B cell (primary cell): ENCODE measurements around the gene PLD4. TPM values are rescaled to one million over a fixed set of nuclear protein-coding genes. Genes with fewer than 3 reads are reported as not detected.

Experiments used
- ATAC-seq: fragments of 200-7000 bp; cut with Tn5 transposase; one replicate; pipeline ENCODE4 v1.10.0; 2021; ENCODE audit warnings: low read depth, mild to moderate bottlenecking, moderate number of reproducible peaks, moderate library complexity
- CTCF ChIA-PET: fragments of 350-600 bp; sonication (Branson Sonifier 250); formaldehyde crosslinking; loops from one replicate; lab custom pipeline; 2021; ENCODE audit warnings: antibody characterized with exemption, inconsistent platforms; lab: Charles Lee
- POLR2A ChIA-PET: fragments of 350-600 bp; sonication (Branson Sonifier 250); formaldehyde crosslinking; loops from one replicate; lab custom pipeline; 2021; ENCODE audit warnings: antibody characterized with exemption; lab: Charles Lee
- DNase-seq: peaks from one replicate; pipeline ENCODE4 v3.0.0; 2013
- H2AFZ ChIP-seq: 2 replicates; pipeline ENCODE4 v1.6.1; 2012; ENCODE audit warnings: mild to moderate bottlenecking, low read depth, low read length; ENCODE audit not compliant: insufficient read depth, poor library complexity, severe bottlenecking
- H3K27ac ChIP-seq, 2 donors: 1 replicate in 1 of 2; 2 replicates in 1 of 2; pipeline ENCODE4 v1.5.1; 2012 to 2013; ENCODE audit warnings: low read length in 2 of 2, mild to moderate bottlenecking in 2 of 2, moderate library complexity in 1 of 2
- H3K27me3 ChIP-seq, 4 experiments: fragments of 200-600 bp in 1 of 4; sonication (generic) in 1 of 4; replicated peaks in 1 of 4; 1 replicate in 2 of 4; 2 replicates in 2 of 4; pipeline versions ENCODE4 v1.6.1 to v1.7.0; 2013 to 2016; ENCODE audit warnings: low read length in 3 of 4, mild to moderate bottlenecking in 2 of 4, mixed read lengths in 1 of 4, moderate library complexity in 1 of 4; ENCODE audit not compliant: insufficient read depth in 4 of 4, control insufficient read depth in 3 of 4; ENCODE audit errors: control extremely low read depth in 1 of 4
- H3K36me3 ChIP-seq, 2 experiments: replicated peaks in 1 of 2; 1 replicate in 1 of 2; 2 replicates in 1 of 2; pipeline versions ENCODE4 v1.6.1 to v1.7.1; 2013; ENCODE audit warnings: low read length in 1 of 2; ENCODE audit not compliant: insufficient read depth in 2 of 2, control insufficient read depth in 1 of 2; ENCODE audit errors: control extremely low read depth in 1 of 2, extremely low read depth in 1 of 2
- H3K4me1 ChIP-seq, 2 donors: fragments of 200-600 bp in 1 of 2; sonication (generic) in 1 of 2; 1 replicate in 1 of 2; 2 replicates in 1 of 2; pipeline versions ENCODE4 v1.5.1 to v1.6.1; 2013 to 2017; ENCODE audit warnings: low read length in 2 of 2; ENCODE audit not compliant: control insufficient read depth in 2 of 2, insufficient read depth in 2 of 2
- H3K4me2 ChIP-seq: replicated peaks from 2 replicates; pipeline ENCODE3; 2012; ENCODE audit warnings: mild to moderate bottlenecking, low read depth, low read length; ENCODE audit not compliant: poor library complexity, severe bottlenecking
- H3K4me3 ChIP-seq, 5 experiments: fragments of 200-600 bp in 1 of 5; sonication (generic) in 1 of 5; 1 replicate in 3 of 5; 2 replicates in 2 of 5; pipeline versions ENCODE4 v1.5.1 to v1.7.0; 2011 to 2016; ENCODE audit warnings: low read length in 4 of 5, mild to moderate bottlenecking in 4 of 5, low read depth in 2 of 5, control low read depth in 1 of 5, moderate library complexity in 1 of 5; ENCODE audit not compliant: insufficient read depth in 1 of 5; ENCODE audit errors: control extremely low read depth in 1 of 5, extremely low read depth in 1 of 5
- H3K79me2 ChIP-seq: fragments of 200-600 bp; sonication (generic); one replicate; pipeline ENCODE4 v1.6.0; 2016; ENCODE audit warnings: low read length; ENCODE audit not compliant: control insufficient read depth, insufficient read depth
- H3K9ac ChIP-seq: fragments of 200-600 bp; sonication (generic); 2 replicates; pipeline ENCODE4 v1.6.1; 2017; ENCODE audit warnings: mild to moderate bottlenecking, low read length, moderate library complexity
- H3K9me3 ChIP-seq, 3 donors: one replicate each; pipeline versions ENCODE4 v1.6.1 to v1.7.1; 2013; ENCODE audit warnings: low read length in 2 of 3; ENCODE audit not compliant: control insufficient read depth in 2 of 3, insufficient read depth in 1 of 3; ENCODE audit errors: control extremely low read depth in 1 of 3
- H4K20me1 ChIP-seq: 2 replicates; pipeline ENCODE4 v1.6.0; 2012; ENCODE audit warnings: mild to moderate bottlenecking, low read length; ENCODE audit not compliant: insufficient read depth, control insufficient read depth, poor library complexity, severe bottlenecking
- H3K27ac Mint-ChIP-seq: one replicate; pipeline ENCODE4 v1.8.0; 2021; ENCODE audit warnings: mixed read lengths
- H3K27me3 Mint-ChIP-seq: one replicate; pipeline ENCODE4 v1.8.0; 2021; ENCODE audit warnings: mixed read lengths
- H3K4me1 Mint-ChIP-seq: one replicate; pipeline ENCODE4 v1.8.0; 2021; ENCODE audit warnings: mixed read lengths
- H3K4me3 Mint-ChIP-seq: one replicate; pipeline ENCODE4 v1.8.0; 2021; ENCODE audit warnings: mixed read lengths
- H3K9me3 Mint-ChIP-seq: one replicate; pipeline ENCODE4 v1.8.0; 2022; ENCODE audit warnings: mixed read lengths; ENCODE audit not compliant: insufficient read depth
- CTCF ChIP-seq: fragments of 200-600 bp; IDR thresholded peaks from one replicate; pipeline ENCODE4 v1.8.0; 2022; ENCODE audit warnings: antibody characterized with exemption, mild to moderate bottlenecking
- EZH2 ChIP-seq: IDR thresholded peaks from 2 replicates; pipeline ENCODE4 v1.6.1; 2012; ENCODE audit warnings: borderline replicate concordance, low read depth, mild to moderate bottlenecking, moderate library complexity, low read length; ENCODE audit not compliant: insufficient read depth, poor library complexity, severe bottlenecking
- WGBS: methylation state at CpG from one replicate; pipeline ENCODE4 v1.1.5; 2013; ENCODE audit warnings: missing lambda C conversion rate; ENCODE audit not compliant: insufficient coverage; 5-methylcytosine and 5-hydroxymethylcytosine counted together
- intact Hi-C: fragments of 100-400 bp; cut with micrococcal nuclease; formaldehyde crosslinking; loops from one replicate; pipeline ENCODE4 v1.10.0; 2022
- polyA plus RNA-seq: library from polyadenylated mRNA; depleted of rRNA; stranded (reverse); fragments of >200 nt; gene quantifications from 2 replicates; pipeline ENCODE4 v1.2.3, GENCODE V29; 2012
- total RNA-seq, 2 donors: library from RNA; stranded (reverse); fragments of 120-200 nt in 1 of 2; gene quantifications; 1 replicate in 1 of 2; 2 replicates in 1 of 2; pipeline versions ENCODE4 v1.2.3 to v1.2.4, GENCODE V29; 2013 to 2022

Gene PLD4
- total and polyA plus RNA-seq, 2 donors (not counting 1 experiment from before 2014, with no cell fraction given), result 49.9 to 79.7 TPM

GRCh38 chr14:104973385-104974145 is 48.9 kb downstream of the PLD4 start:
- H3K27ac ChIP-seq, result no peak overlapping the region
- no peak overlapping the region for H3K4me3 ChIP-seq
- ChIA-PET CTCF (interaction anchor here (0.6 to 6.7 kb wide), 6 partner anchors 8 to 117 kb away, joined by 3 to 132 read pairs (median 4); no protein-coding TSS in a partner anchor), POLR2A (no interaction called here)
- H3K9me3 ChIP-seq, result peaks cover 0 to 11% (median 0%) of the 10 kb centered on the region in 3 donors
- intact Hi-C loops, result no loop called here
- H3K4me2 ChIP-seq, result no peak overlapping the region
- H3K79me2 ChIP-seq, result no peaks in the 10 kb centered on the region
- no peak overlapping the region for H3K27ac Mint-ChIP-seq
- WGBS, result 92% methylated on average over 20 of the region's 23 CpGs
- peaks cover 9% of the 10 kb centered on the region for H4K20me1 ChIP-seq
- no peak overlapping the region for H3K9ac ChIP-seq
- no peak overlapping the region for H3K4me3 Mint-ChIP-seq
- H3K27me3 Mint-ChIP-seq, result peaks cover 20% of the 10 kb centered on the region
- peaks cover 20 to 28% of the 10 kb centered on the region in 2 donors for H3K4me1 ChIP-seq
- no peaks in the 10 kb centered on the region for H3K9me3 Mint-ChIP-seq
- no peak for ATAC-seq
- peaks cover 19% of the 10 kb centered on the region for H3K4me1 Mint-ChIP-seq
- H3K27me3 ChIP-seq, result peaks cover 0 to 36% (median 15%) of the 10 kb centered on the region in 4 experiments
- no peak for DNase-seq
- TF ChIP-seq CTCF (no peak), EZH2 (no peak)
- no peak overlapping the region for H2AFZ ChIP-seq
- no peaks in the 10 kb centered on the region for H3K36me3 ChIP-seq

GRCh38 chr14:104974146-104974541 is 49.5 kb downstream of the PLD4 start:
- H3K27me3 ChIP-seq, result peaks cover 0 to 37% (median 14%) of the 10 kb centered on the region in 4 experiments
- no peak overlapping the region for H3K9ac ChIP-seq
- H3K4me1 ChIP-seq, result peaks cover 20 to 24% of the 10 kb centered on the region in 2 donors
- WGBS, result 78% methylated on average over 13 of the region's 13 CpGs
- no peak overlapping the region for H2AFZ ChIP-seq
- Mint-ChIP-seq H3K27ac (no peak overlapping the region), H3K4me3 (no peak overlapping the region), H3K9me3 (no peaks in the 10 kb centered on the region), H3K27me3 (peaks cover 23% of the 10 kb centered on the region), H3K4me1 (peaks cover 14% of the 10 kb centered on the region)
- H3K4me2 ChIP-seq, result no peak overlapping the region
- no peak for ATAC-seq
- peaks cover 0 to 11% (median 0%) of the 10 kb centered on the region in 3 donors for H3K9me3 ChIP-seq
- H3K4me3 ChIP-seq, result no peak overlapping the region
- H3K36me3 ChIP-seq, result no peaks in the 10 kb centered on the region
- intact Hi-C loops, result no loop called here
- POLR2A ChIA-PET, result no interaction called here
- CTCF ChIA-PET, result interaction anchor here (0.7 to 6.7 kb wide), 8 partner anchors 50 to 116 kb away, joined by 3 to 132 read pairs (median 5); partner anchors contain the start of genes GPR132 and PLD4
- DNase-seq, result no peak
- H4K20me1 ChIP-seq, result peaks cover 9% of the 10 kb centered on the region
- TF ChIP-seq CTCF, result no peak
- TF ChIP-seq EZH2, result no peak
- H3K27ac ChIP-seq, result no peak overlapping the region
- no peaks in the 10 kb centered on the region for H3K79me2 ChIP-seq
